Rectal smooth muscle tissue (tissue), 1 donor: Measurements from ENCODE around the gene UBE2L5.
A peak's percentile ranks its signal among the peaks of the same experiment; 100 is the strongest.
"Not testable (repeated sequence)": the region's sequence is repeated elsewhere in the genome, so short reads cannot be mapped to it uniquely, and the experiment has no call there.

Experiments
- H3K27ac ChIP-seq: one replicate; pipeline ENCODE4 v1.7.0; 2013; ENCODE audit warnings: low read depth, low read length, inconsistent platforms
- H3K27me3 ChIP-seq: one replicate; pipeline ENCODE4 v1.7.0; 2013; ENCODE audit warnings: low read length; ENCODE audit not compliant: control insufficient read depth, insufficient read depth
- H3K36me3 ChIP-seq: one replicate; pipeline ENCODE4 v1.7.0; 2013; ENCODE audit warnings: low read length; ENCODE audit not compliant: control insufficient read depth, insufficient read depth
- H3K4me1 ChIP-seq: one replicate; pipeline ENCODE4 v1.7.0; 2013; ENCODE audit warnings: low read length; ENCODE audit not compliant: control insufficient read depth, insufficient read depth
- H3K4me3 ChIP-seq: one replicate; pipeline ENCODE4 v1.7.0; 2013; ENCODE audit warnings: low read length
- H3K9ac ChIP-seq: one replicate; pipeline ENCODE4 v1.7.0; 2013; ENCODE audit warnings: low read length

The UBE2L5 gene

GRCh38 chr13:30431269-30431940 lies 9.1 kb downstream of the UBE2L5 start:
- H3K9ac ChIP-seq, result no peak overlapping the region
- H3K27me3 ChIP-seq, result no peaks in the 10 kb centered on the region
- no peaks in the 10 kb centered on the region for H3K4me1 ChIP-seq
- no peak overlapping the region for H3K4me3 ChIP-seq
- H3K36me3 ChIP-seq, result no peaks in the 10 kb centered on the region
- H3K27ac ChIP-seq, result no peak overlapping the region

GRCh38 chr13:30435911-30436451 lies 13.7 kb downstream of the UBE2L5 start:
- Histone ChIP-seq H3K4me1 (no peaks in the 10 kb centered on the region), H3K4me3 (no peak overlapping the region), H3K27ac (no peak overlapping the region), H3K9ac (no peak overlapping the region), H3K27me3 (no peaks in the 10 kb centered on the region), H3K36me3 (no peaks in the 10 kb centered on the region)

GRCh38 chr13:30437177-30437576 lies 14.9 kb downstream of the UBE2L5 start:
- Histone ChIP-seq H3K4me3 (no peak overlapping the region), H3K27me3 (no peaks in the 10 kb centered on the region), H3K36me3 (no peaks in the 10 kb centered on the region), H3K27ac (no peak overlapping the region), H3K9ac (no peak overlapping the region), H3K4me1 (no peaks in the 10 kb centered on the region)

- Histone ChIP-seq H3K27ac (no peak overlapping the region), H3K4me3 (no peak overlapping the region), H3K36me3 (no peaks in the 10 kb centered on the region), H3K9ac (no peak overlapping the region), H3K4me1 (no peaks in the 10 kb centered on the region), H3K27me3 (no peaks in the 10 kb centered on the region)
Observed at GRCh38 chr13:30438286-30438685, 16.0 kb downstream of the UBE2L5 start.

- Histone ChIP-seq H3K4me1 (no peaks in the 10 kb centered on the region), H3K27me3 (no peaks in the 10 kb centered on the region), H3K4me3 (no peak overlapping the region), H3K27ac (no peak overlapping the region), H3K9ac (no peak overlapping the region), H3K36me3 (no peaks in the 10 kb centered on the region)
Observed at GRCh38 chr13:30440910-30441703, 18.8 kb downstream of the UBE2L5 start.

- H3K9ac ChIP-seq, result no peak overlapping the region
- no peaks in the 10 kb centered on the region for H3K36me3 ChIP-seq
- H3K27me3 ChIP-seq, result no peaks in the 10 kb centered on the region
- no peaks in the 10 kb centered on the region for H3K4me1 ChIP-seq
- H3K4me3 ChIP-seq, result no peak overlapping the region
- H3K27ac ChIP-seq, result no peak overlapping the region
Observed at GRCh38 chr13:30442926-30443325, 20.6 kb downstream of the UBE2L5 start.

GRCh38 chr13:30443491-30443890 lies 21.2 kb downstream of the UBE2L5 start:
- H3K4me1 ChIP-seq, H3K27ac ChIP-seq, H3K27me3 ChIP-seq, H3K36me3 ChIP-seq, H3K9ac ChIP-seq, H3K4me3 ChIP-seq: not testable (repeated sequence)

- Histone ChIP-seq H3K4me3 (no peak overlapping the region), H3K4me1 (no peaks in the 10 kb centered on the region), H3K27me3 (no peaks in the 10 kb centered on the region), H3K27ac (no peak overlapping the region), H3K9ac (no peak overlapping the region), H3K36me3 (no peaks in the 10 kb centered on the region)
Observed at GRCh38 chr13:30443957-30444404, 21.7 kb downstream of the UBE2L5 start.

GRCh38 chr13:30446126-30446500 lies 23.8 kb downstream of the UBE2L5 start:
- H3K9ac ChIP-seq, result peak overlapping the region; percentile 35
- H3K4me1 ChIP-seq, result no peaks in the 10 kb centered on the region
- H3K36me3 ChIP-seq, result no peaks in the 10 kb centered on the region
- H3K27ac ChIP-seq, result peak overlapping the region; percentile 82
- H3K4me3 ChIP-seq, result peak overlapping the region; percentile 66
- H3K27me3 ChIP-seq, result no peaks in the 10 kb centered on the region

- H3K4me3 ChIP-seq, result no peak overlapping the region
- no peak overlapping the region for H3K9ac ChIP-seq
- H3K4me1 ChIP-seq, result no peaks in the 10 kb centered on the region
- no peaks in the 10 kb centered on the region for H3K36me3 ChIP-seq
- no peaks in the 10 kb centered on the region for H3K27me3 ChIP-seq
- no peak overlapping the region for H3K27ac ChIP-seq
Observed at GRCh38 chr13:30448441-30448840, 26.1 kb downstream of the UBE2L5 start.

- H3K36me3 ChIP-seq, result no peaks in the 10 kb centered on the region
- no peak overlapping the region for H3K9ac ChIP-seq
- no peak overlapping the region for H3K27ac ChIP-seq
- no peaks in the 10 kb centered on the region for H3K4me1 ChIP-seq
- H3K27me3 ChIP-seq, result no peaks in the 10 kb centered on the region
- no peak overlapping the region for H3K4me3 ChIP-seq
Observed at GRCh38 chr13:30450066-30450465, 27.8 kb downstream of the UBE2L5 start.

- H3K9ac ChIP-seq, H3K27ac ChIP-seq, H3K27me3 ChIP-seq, H3K4me1 ChIP-seq, H3K36me3 ChIP-seq, H3K4me3 ChIP-seq: not testable (repeated sequence)
Observed at GRCh38 chr13:30451476-30451875, 29.2 kb downstream of the UBE2L5 start.
